Activated CD8-positive, alpha-beta memory T cell treated with anti-CD3 and anti-CD28 coated beads, Interleukin-2, amount 50 U/mL, for 24 hours (primary cell): ENCODE measurements around the gene ELMOD3.

Source experiments
- DNase-seq: peaks from one replicate; pipeline ENCODE4 v3.0.0-alpha.2; 2020; ENCODE audit errors: extremely low read depth

The ELMOD3 gene

DNA sequence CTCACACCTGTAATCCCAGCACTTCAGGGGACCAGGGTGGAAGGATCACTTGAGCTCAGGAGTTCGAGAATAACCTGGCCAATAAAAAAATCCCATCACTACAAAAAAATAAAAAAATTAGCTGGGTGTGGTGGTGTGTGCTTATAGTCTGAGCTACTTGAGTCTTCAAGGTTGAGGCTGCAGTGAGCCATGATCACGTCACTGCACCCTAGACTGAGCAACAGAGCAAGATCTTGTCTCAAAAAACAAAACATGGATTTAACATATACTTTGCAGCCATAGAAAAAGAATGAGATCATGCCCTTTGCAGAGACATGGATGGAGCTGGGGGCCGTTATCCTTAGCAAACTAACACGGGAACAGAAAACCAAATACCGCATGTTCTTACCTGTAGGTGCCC is 86.2 kb downstream of the ELMOD3 start:
- no peak for DNase-seq
